Stimulated activated naive B cell treated with anti-CD40 and anti-IgM and Interleukin-4, amounts not matched to agents 10 μg/mL and 1 μg/mL and 100 μg/mL, for 72 hours (primary cell): ENCODE measurements around the gene TMC5.
"Not testable (repeated sequence)": the region's sequence is repeated elsewhere in the genome, so short reads cannot be mapped to it uniquely, and the experiment has no call there.

Experiments used
- ATAC-seq, 2 donors: fragments of 150-1000 bp; cut with Tn5 transposase; replicated peaks; 2 replicates each; pipeline ENCODE4 v1.10.0; 2021; ENCODE audit warnings: moderate library complexity in 1 of 2
- DNase-seq: peaks from one replicate; pipeline ENCODE4 v3.0.0; 2021
- H3K27ac Mint-ChIP-seq: one replicate; pipeline ENCODE4 v1.8.0; 2022; ENCODE audit warnings: mild to moderate bottlenecking, mixed read lengths
- H3K27me3 Mint-ChIP-seq, 2 donors: one replicate each; pipeline ENCODE4 v1.8.0; 2022; ENCODE audit warnings: mixed read lengths in 2 of 2
- H3K36me3 Mint-ChIP-seq, 2 donors: one replicate each; pipeline ENCODE4 v1.8.0; 2022; ENCODE audit warnings: mixed read lengths in 2 of 2, mild to moderate bottlenecking in 1 of 2
- H3K4me1 Mint-ChIP-seq, 2 donors: one replicate each; pipeline ENCODE4 v1.8.0; 2022; ENCODE audit warnings: mixed read lengths in 2 of 2, mild to moderate bottlenecking in 1 of 2
- H3K4me3 Mint-ChIP-seq, 2 donors: one replicate each; pipeline ENCODE4 v1.8.0; 2022; ENCODE audit warnings: mild to moderate bottlenecking in 2 of 2, mixed read lengths in 2 of 2, moderate library complexity in 1 of 2
- H3K9me3 Mint-ChIP-seq, 2 donors: one replicate each; pipeline ENCODE4 v1.8.0; 2022; ENCODE audit warnings: mixed read lengths in 2 of 2, mild to moderate bottlenecking in 1 of 2

Gene TMC5

DNA sequence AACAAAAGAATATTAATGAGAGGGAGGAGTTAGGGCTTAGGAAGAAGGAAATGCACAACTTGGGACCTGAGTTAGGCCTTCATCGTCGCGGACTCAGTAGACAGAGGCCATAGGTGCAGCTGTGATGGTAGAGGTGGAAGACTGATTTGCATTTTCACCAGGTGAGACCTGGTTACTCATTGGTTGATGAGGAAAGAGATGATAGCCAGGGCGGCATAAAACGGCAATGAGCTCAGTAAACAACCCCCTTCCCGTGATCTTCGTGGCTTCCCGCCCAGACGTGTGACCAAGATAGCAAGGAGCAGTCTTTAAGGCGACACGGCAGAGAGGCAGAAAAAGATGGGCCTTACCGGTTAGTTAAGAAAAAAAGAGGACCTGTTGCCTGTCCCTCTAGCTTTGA, at the start of gene TMC5:
TSS of gene TMC5 (plus strand) at position 244 of the 400 bp plus-strand sequence. CDS start 22,156 bp downstream, outside the sequence.
- H3K27me3 Mint-ChIP-seq = peaks cover 19 to 29% of the 10 kb centered on the region in 2 donors
- H3K4me3 Mint-ChIP-seq = peak within 1 kb of the TSS in 1 of 2 donors; percentile 14
- no peak for ATAC-seq
- peaks cover 9% of the 10 kb centered on the region in 2 donors for H3K9me3 Mint-ChIP-seq
- DNase-seq = no peak
- no peak within 1 kb of the TSS for H3K27ac Mint-ChIP-seq
- H3K4me1 Mint-ChIP-seq = peaks cover 0 to 2% of the 10 kb centered on the region in 2 donors
- peaks cover 0 to 2% of the 10 kb centered on the region in 2 donors for H3K36me3 Mint-ChIP-seq

- not testable (repeated sequence) for ATAC-seq, H3K4me1 Mint-ChIP-seq, DNase-seq, H3K36me3 Mint-ChIP-seq, H3K27me3 Mint-ChIP-seq, H3K9me3 Mint-ChIP-seq, H3K4me3 Mint-ChIP-seq, H3K27ac Mint-ChIP-seq
Observed at GRCh38 chr16:19372541-19372940, 45.1 kb upstream of the TMC5 start.

- DNase-seq (no peak), ATAC-seq (no peak)
- H3K9me3 Mint-ChIP-seq = peaks cover 0 to 2% of the 10 kb centered on the region in 2 donors
- peaks cover 0 to 4% of the 10 kb centered on the region in 2 donors for H3K27me3 Mint-ChIP-seq
- no peak overlapping the region for H3K4me3 Mint-ChIP-seq
- no peak overlapping the region for H3K27ac Mint-ChIP-seq
- H3K4me1 Mint-ChIP-seq = peaks cover 1 to 5% of the 10 kb centered on the region in 2 donors
- no peaks in the 10 kb centered on the region for H3K36me3 Mint-ChIP-seq
Observed at GRCh38 chr16:19374402-19374801, 43.3 kb upstream of the TMC5 start.

- Mint-ChIP-seq H3K4me3 (no peak overlapping the region), H3K36me3 (no peaks in the 10 kb centered on the region), H3K4me1 (peaks cover 5 to 8% of the 10 kb centered on the region in 2 donors), H3K27me3 (no peaks in the 10 kb centered on the region), H3K9me3 (peaks cover 0 to 2% of the 10 kb centered on the region in 2 donors), H3K27ac (no peak overlapping the region)
- ATAC-seq = peak; percentile 85 to 87
- DNase-seq = peak; percentile 29
Observed at GRCh38 chr16:19375561-19376158, 42.0 kb upstream of the TMC5 start.

DNA sequence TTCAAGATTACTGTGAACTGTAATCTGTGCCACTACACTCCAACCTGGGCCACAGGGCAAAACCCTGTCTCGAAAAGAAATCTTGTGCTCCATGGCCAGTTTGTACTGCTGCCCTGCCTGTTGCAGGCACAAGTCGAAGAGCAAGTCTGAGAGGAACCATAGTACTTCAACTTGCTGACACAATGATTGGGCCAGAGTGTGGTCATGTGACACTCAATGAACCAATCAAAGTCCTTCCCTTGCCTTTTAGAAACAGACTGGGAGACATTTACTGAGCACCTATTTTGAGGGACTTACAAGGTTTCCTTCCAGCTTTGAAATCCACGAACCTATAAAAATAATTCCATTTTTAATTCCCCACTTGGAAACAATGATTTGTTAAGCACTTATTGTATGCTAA, 39.8 kb upstream of the TMC5 start:
- no peaks in the 10 kb centered on the region for H3K36me3 Mint-ChIP-seq
- H3K27me3 Mint-ChIP-seq = peaks cover 18% of the 10 kb centered on the region in 2 donors
- H3K9me3 Mint-ChIP-seq = no peaks in the 10 kb centered on the region
- ATAC-seq (no peak), DNase-seq (no peak)
- H3K27ac Mint-ChIP-seq = no peak overlapping the region
- H3K4me3 Mint-ChIP-seq = no peak overlapping the region
- H3K4me1 Mint-ChIP-seq = peaks cover 11 to 13% of the 10 kb centered on the region in 2 donors

DNA sequence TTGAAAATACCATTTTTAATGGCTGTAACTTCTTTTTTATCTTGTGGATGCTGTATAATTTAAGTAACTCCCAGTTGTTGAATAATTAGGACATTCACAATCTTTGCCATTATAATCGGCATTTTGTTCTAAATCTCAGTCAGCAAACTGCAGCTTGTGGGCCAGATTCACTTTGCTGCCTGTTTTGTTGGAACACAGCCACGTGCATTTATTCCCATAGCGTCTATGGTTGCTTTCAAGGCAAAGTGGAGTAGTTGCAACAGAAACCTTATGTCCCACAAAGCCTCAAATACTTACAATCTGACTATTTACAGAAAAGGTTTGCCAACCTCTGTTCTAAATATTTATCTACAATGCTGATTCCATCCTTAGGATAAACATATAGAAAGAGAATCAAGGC, 39.2 kb upstream of the TMC5 start:
- H3K9me3 Mint-ChIP-seq = no peaks in the 10 kb centered on the region
- H3K4me3 Mint-ChIP-seq = no peak overlapping the region
- no peaks in the 10 kb centered on the region for H3K36me3 Mint-ChIP-seq
- no peak overlapping the region for H3K27ac Mint-ChIP-seq
- ATAC-seq (no peak), DNase-seq (no peak)
- H3K4me1 Mint-ChIP-seq = peaks cover 16 to 17% of the 10 kb centered on the region in 2 donors
- H3K27me3 Mint-ChIP-seq = peaks cover 24% of the 10 kb centered on the region in 2 donors

DNA sequence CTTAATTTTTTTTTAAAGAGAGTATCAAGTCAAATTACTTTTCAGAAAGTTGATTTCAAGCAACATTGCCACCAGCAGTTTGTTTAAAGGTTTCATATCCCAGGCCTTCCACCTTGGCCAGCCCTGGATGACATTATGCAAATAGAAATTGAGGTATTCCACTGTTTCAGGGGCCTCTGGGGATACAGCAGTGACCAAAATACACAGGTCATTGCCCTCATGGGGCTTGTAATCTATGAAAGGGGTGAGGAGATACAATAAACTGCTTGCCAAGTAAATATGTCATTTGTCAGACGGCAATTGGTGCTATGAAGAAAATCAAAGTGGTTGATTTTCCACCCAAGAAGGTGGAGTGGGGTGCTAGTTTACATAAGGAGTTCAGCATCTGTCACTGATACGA, 37.8 kb upstream of the TMC5 start:
- no peaks in the 10 kb centered on the region for H3K9me3 Mint-ChIP-seq
- peaks cover 16 to 17% of the 10 kb centered on the region in 2 donors for H3K4me1 Mint-ChIP-seq
- H3K27ac Mint-ChIP-seq = no peak overlapping the region
- H3K4me3 Mint-ChIP-seq = no peak overlapping the region
- ATAC-seq (no peak), DNase-seq (no peak)
- no peaks in the 10 kb centered on the region for H3K36me3 Mint-ChIP-seq
- H3K27me3 Mint-ChIP-seq = peaks cover 35% of the 10 kb centered on the region in 2 donors

GRCh38 chr16:19380328-19380727, 37.4 kb upstream of the TMC5 start:
- no peak for ATAC-seq
- no peak overlapping the region for H3K27ac Mint-ChIP-seq
- no peak overlapping the region for H3K4me3 Mint-ChIP-seq
- H3K36me3 Mint-ChIP-seq = no peaks in the 10 kb centered on the region
- H3K4me1 Mint-ChIP-seq = peaks cover 13 to 16% of the 10 kb centered on the region in 2 donors
- H3K9me3 Mint-ChIP-seq = no peaks in the 10 kb centered on the region
- no peak for DNase-seq
- peaks cover 35 to 40% of the 10 kb centered on the region in 2 donors for H3K27me3 Mint-ChIP-seq

DNA sequence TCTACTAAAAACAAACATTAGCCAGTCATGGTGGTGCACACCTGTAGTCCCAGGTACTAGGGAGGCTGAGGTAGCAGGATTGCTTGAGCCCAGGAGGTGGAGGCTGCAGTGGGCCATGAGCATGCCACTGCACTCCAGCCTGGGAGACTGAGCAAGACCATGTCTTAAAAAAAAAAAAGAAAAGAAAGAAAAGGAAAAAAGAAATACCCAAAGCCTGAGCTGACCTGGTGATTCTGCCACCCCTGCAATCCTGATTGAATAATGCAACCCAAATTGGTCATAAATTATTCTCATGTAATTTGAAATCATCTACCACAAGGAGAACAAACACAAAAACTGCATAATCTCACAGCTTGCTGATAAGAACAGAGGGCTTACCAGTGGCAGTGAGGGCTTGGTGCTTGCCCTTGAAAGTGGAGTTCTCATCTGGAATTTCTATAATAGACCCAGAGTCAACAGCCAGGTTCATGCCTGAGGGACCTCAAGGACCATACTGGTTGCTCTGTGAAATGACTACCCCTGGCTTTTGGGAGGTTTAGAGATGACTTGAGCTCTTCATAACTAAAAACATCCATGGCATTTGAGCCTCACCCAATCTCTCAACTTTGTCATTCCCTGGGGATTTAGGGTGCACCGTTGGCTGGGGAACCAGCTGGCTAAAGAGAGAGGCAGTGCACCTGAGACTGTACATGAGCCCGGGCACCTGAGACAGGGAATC, 35.4 kb upstream of the TMC5 start:
- ATAC-seq (peak; percentile 43 to 70), DNase-seq (no peak)
- H3K27ac Mint-ChIP-seq = no peak overlapping the region
- H3K36me3 Mint-ChIP-seq = no peaks in the 10 kb centered on the region
- H3K4me1 Mint-ChIP-seq = peaks cover 12 to 16% of the 10 kb centered on the region in 2 donors
- H3K9me3 Mint-ChIP-seq = peaks cover 0 to 2% of the 10 kb centered on the region in 2 donors
- H3K27me3 Mint-ChIP-seq = peaks cover 39 to 45% of the 10 kb centered on the region in 2 donors
- no peak overlapping the region for H3K4me3 Mint-ChIP-seq

DNA sequence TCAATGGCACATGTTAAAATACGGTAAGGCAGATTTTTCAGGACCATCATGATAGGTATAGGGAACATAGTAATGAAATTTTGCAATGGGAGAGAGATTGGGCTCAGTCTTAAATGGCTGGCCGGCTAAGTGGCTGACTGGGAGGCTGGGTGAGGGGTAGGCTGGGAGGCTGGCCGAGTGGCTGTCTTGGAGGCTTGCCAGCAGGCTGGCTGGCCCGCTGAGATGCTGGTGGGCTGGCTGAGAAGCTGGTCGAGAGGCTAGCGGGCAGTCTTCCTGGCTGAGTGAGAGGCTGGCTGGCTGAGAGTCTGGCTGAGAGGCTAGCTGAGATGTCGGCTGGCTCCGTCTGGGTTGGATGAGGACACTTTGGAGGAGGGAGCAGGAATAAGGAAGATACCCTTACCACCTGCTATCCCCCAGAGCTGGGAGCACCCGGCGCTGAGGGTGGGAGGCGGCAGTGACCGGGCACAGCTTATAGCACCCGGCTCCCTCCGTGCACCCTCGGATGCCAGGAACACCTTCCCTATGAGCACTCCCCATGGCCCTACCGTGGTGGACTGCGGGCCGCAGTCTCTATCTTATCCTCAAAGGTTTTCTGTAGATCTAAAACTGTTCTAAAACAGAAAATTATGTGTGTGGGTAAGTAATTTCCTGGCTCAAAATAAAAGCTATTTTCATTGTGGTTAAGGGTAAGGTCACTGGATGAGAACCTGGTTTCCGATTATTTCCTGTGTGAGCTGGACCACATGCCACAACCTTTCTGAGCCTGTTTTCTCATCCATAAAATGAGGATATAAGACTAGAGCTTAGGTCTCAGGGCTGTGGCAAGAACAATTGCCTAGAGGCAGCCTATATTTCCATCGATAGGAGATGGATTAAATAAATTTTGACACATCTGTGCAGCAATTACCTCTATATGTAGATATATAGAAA, 34.5 kb upstream of the TMC5 start:
- H3K4me3 Mint-ChIP-seq = no peak overlapping the region
- peaks cover 40 to 50% of the 10 kb centered on the region in 2 donors for H3K27me3 Mint-ChIP-seq
- DNase-seq (no peak), ATAC-seq (peak; percentile 61 to 69)
- no peaks in the 10 kb centered on the region for H3K36me3 Mint-ChIP-seq
- peak overlapping the region; percentile 37 for H3K27ac Mint-ChIP-seq
- H3K4me1 Mint-ChIP-seq = peaks cover 12 to 16% of the 10 kb centered on the region in 2 donors
- peaks cover 0 to 3% of the 10 kb centered on the region in 2 donors for H3K9me3 Mint-ChIP-seq

- Mint-ChIP-seq H3K4me1 (peaks cover 12 to 16% of the 10 kb centered on the region in 2 donors), H3K4me3 (no peak overlapping the region), H3K36me3 (no peaks in the 10 kb centered on the region), H3K9me3 (peaks cover 0 to 3% of the 10 kb centered on the region in 2 donors), H3K27me3 (peaks cover 51 to 65% of the 10 kb centered on the region in 2 donors), H3K27ac (no peak overlapping the region)
- ATAC-seq (no peak), DNase-seq (no peak)
Observed at GRCh38 chr16:19384656-19385055, 33.0 kb upstream of the TMC5 start.

DNA sequence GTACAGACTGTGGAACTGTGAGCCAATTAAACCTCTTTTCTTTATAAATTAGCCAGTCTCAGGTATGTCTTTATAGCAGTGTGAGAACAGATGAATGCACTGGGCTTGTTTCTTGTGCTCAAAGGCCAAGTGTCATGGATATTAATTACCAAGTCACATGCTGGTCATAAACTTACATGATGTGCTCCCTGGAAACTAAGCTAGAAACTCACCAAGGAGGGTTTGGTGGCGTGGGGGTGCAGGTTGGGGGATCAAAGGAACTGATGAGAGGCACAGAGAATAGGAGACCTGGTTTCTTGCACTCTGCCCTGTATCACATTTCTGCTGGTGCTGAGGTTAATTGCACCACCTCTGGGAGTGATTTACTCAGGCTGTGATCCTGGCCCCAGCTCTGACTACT, 31.2 kb upstream of the TMC5 start:
- H3K27me3 Mint-ChIP-seq = peaks cover 50 to 76% of the 10 kb centered on the region in 2 donors

GRCh38 chr16:19389246-19389645, 28.4 kb upstream of the TMC5 start:
- H3K27ac Mint-ChIP-seq = no peak overlapping the region
- H3K27me3 Mint-ChIP-seq = peaks cover 33 to 69% of the 10 kb centered on the region in 2 donors
- no peak overlapping the region for H3K4me3 Mint-ChIP-seq
- no peaks in the 10 kb centered on the region for H3K4me1 Mint-ChIP-seq
- no peaks in the 10 kb centered on the region for H3K36me3 Mint-ChIP-seq
- peaks cover 0 to 9% of the 10 kb centered on the region in 2 donors for H3K9me3 Mint-ChIP-seq
- DNase-seq (peak; percentile 40), ATAC-seq (peak; percentile 84 to 91)

More for the DNA sequence above, 31.2 kb upstream of the TMC5 start:
- Mint-ChIP-seq H3K9me3 (peaks cover 0 to 6% of the 10 kb centered on the region in 2 donors), H3K4me1 (peaks cover 8 to 12% of the 10 kb centered on the region in 2 donors), H3K27ac (no peak overlapping the region), H3K4me3 (no peak overlapping the region), H3K36me3 (no peaks in the 10 kb centered on the region)
- no peak for ATAC-seq
- no peak for DNase-seq

- not testable (repeated sequence) for DNase-seq
Observed at GRCh38 chr16:19391185-19391776, 26.4 kb upstream of the TMC5 start.

More at GRCh38 chr16:19391185-19391776, 26.4 kb upstream of the TMC5 start:
- H3K27me3 Mint-ChIP-seq = peaks cover 31 to 60% of the 10 kb centered on the region in 2 donors
- H3K4me3 Mint-ChIP-seq, ATAC-seq, H3K36me3 Mint-ChIP-seq, H3K27ac Mint-ChIP-seq, H3K4me1 Mint-ChIP-seq, H3K9me3 Mint-ChIP-seq: not testable (repeated sequence)
